Measurements from ENCODE around the gene TKT.

Gene TKT

DNA sequence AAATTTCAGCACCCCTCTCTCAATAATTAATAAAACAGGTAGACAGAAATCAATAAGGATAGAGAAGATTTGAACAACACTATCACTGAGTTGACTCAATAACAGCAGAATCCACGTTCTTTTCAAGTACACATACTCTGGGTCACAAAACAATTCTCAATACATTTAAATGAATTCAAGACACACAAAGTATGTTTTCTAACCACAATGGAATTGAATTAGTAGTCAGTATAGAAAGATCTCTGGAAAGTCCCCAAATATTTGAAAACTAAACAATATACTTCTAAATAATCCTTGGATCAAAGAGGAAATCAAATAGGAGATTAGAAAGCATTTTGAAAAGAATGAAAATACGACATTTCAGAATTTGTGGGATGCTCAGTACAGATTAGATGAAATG lies 40.0 kb downstream of the TKT start:
- Histone ChIP-seq H2BK120ac (ENCODE audit: low read depth, low read length) (no peak overlapping the region), H3K4ac (ENCODE audit: low read depth in 1 of 2, low read length in 2 of 2) (no peak overlapping the region), H2AFZ (ENCODE audit: low read depth, low read length) (no peak overlapping the region), H3K18ac (ENCODE audit: low read depth in 1 of 2, low read length in 2 of 2) (no peak overlapping the region), H2BK15ac (ENCODE audit: low read depth, poor library complexity, severe bottlenecking) (no peak overlapping the region), H3K9me3 (ENCODE audit: control insufficient read depth, low read length) (no peaks in the 10 kb centered on the region), H2BK5ac (ENCODE audit: low read depth, low read length, poor library complexity, severe bottlenecking) (no peak overlapping the region), H2BK12ac (ENCODE audit: low read length in 2 of 2) (no peak overlapping the region), H3K23ac (ENCODE audit: low read length in 2 of 2) (no peak overlapping the region), H3K36me3 (ENCODE audit: control insufficient read depth in 1 of 2, insufficient read depth in 2 of 2, low read depth in 1 of 2, low read length in 2 of 2) (no peaks in the 10 kb centered on the region), H3K27me3 (ENCODE audit: control insufficient read depth in 1 of 2, insufficient read depth in 1 of 2, low read length in 2 of 2) (no peaks in the 10 kb centered on the region), H4K8ac (ENCODE audit: low read length) (no peak overlapping the region), H3K4me2 (ENCODE audit: low read length, poor library complexity, severe bottlenecking) (no peak overlapping the region), H3K27ac (ENCODE audit: low read length, poor library complexity, severe bottlenecking) (no peak overlapping the region), H4K91ac (ENCODE audit: low read length) (no peak overlapping the region), H3K4me1 (ENCODE audit: control insufficient read depth, insufficient read depth, low read depth, low read length) (no peaks in the 10 kb centered on the region), H3K4me3 (ENCODE audit: insufficient read depth in 1 of 2, low read depth in 1 of 2, low read length in 2 of 2) (no peak overlapping the region), H3K9ac (ENCODE audit: low read length) (no peak overlapping the region), H2AK5ac (ENCODE audit: low read length, severe bottlenecking) (no peak overlapping the region), H3K14ac (ENCODE audit: low read length in 2 of 2) (no peak overlapping the region), H3K79me1 (replicated peaks; ENCODE audit: low read length, poor library complexity, severe bottlenecking) (no peaks in the 10 kb centered on the region)
- 100% methylated on average over 2 of the region's 2 CpGs for WGBS
- DNase-seq = no peak

DNA sequence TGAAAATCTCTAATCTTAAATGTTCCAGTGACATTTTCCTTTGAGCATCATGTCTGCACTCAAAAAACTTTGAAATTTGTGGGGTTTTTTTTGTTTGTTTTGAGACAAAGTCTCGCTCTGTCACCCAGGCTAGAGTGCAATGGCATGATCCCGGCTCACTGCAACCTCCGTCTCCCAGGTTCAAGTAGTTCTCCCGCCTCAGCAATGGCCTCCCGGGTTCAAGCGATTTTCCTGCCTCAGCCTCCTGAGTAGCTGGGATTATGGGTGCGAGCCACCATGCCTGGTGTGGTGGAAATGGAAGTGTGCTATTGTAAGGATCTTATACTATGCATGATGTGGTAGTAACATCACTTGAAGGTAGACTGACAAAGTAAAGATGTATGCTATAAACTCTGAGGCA lies 42.5 kb downstream of the TKT start:
- H2AFZ ChIP-seq (ENCODE audit: low read depth, low read length) = no peak overlapping the region
- no peak overlapping the region for H4K8ac ChIP-seq (ENCODE audit: low read length)

GRCh38 chr3:53211706-53212702 lies 43.8 kb downstream of the TKT start:
- H3K4me3 ChIP-seq (ENCODE audit: insufficient read depth in 1 of 2, low read depth in 1 of 2, low read length in 2 of 2) = no peak overlapping the region
- no peak overlapping the region for H3K14ac ChIP-seq (ENCODE audit: low read length in 2 of 2)
- no peaks in the 10 kb centered on the region for H3K79me1 ChIP-seq (replicated peaks; ENCODE audit: low read length, poor library complexity, severe bottlenecking)
- H2BK12ac ChIP-seq (ENCODE audit: low read length in 2 of 2) = no peak overlapping the region
- H3K4me1 ChIP-seq (ENCODE audit: control insufficient read depth, insufficient read depth, low read depth, low read length) = no peaks in the 10 kb centered on the region
- no peak overlapping the region for H3K9ac ChIP-seq (ENCODE audit: low read length)
- no peak overlapping the region for H3K18ac ChIP-seq (ENCODE audit: low read depth in 1 of 2, low read length in 2 of 2)
- H2BK15ac ChIP-seq (ENCODE audit: low read depth, poor library complexity, severe bottlenecking) = no peak overlapping the region
- no peak overlapping the region for H2AK5ac ChIP-seq (ENCODE audit: low read length, severe bottlenecking)
- no peak overlapping the region for H2AFZ ChIP-seq (ENCODE audit: low read depth, low read length)
- no peak overlapping the region for H4K91ac ChIP-seq (ENCODE audit: low read length)
- H3K27ac ChIP-seq (ENCODE audit: low read length, poor library complexity, severe bottlenecking) = no peak overlapping the region
- no peak overlapping the region for H2BK5ac ChIP-seq (ENCODE audit: low read depth, low read length, poor library complexity, severe bottlenecking)
- H3K9me3 ChIP-seq (ENCODE audit: control insufficient read depth, low read length) = peaks cover 5% of the 10 kb centered on the region
- no peak overlapping the region for H4K8ac ChIP-seq (ENCODE audit: low read length)
- no peak overlapping the region for H3K4ac ChIP-seq (ENCODE audit: low read depth in 1 of 2, low read length in 2 of 2)
- H3K23ac ChIP-seq (ENCODE audit: low read length in 2 of 2) = no peak overlapping the region
- H2BK120ac ChIP-seq (ENCODE audit: low read depth, low read length) = no peak overlapping the region
- DNase-seq = no peak
- H3K4me2 ChIP-seq (ENCODE audit: low read length, poor library complexity, severe bottlenecking) = no peak overlapping the region
- H3K36me3 ChIP-seq (ENCODE audit: control insufficient read depth in 1 of 2, insufficient read depth in 2 of 2, low read depth in 1 of 2, low read length in 2 of 2) = no peaks in the 10 kb centered on the region
- H3K27me3 ChIP-seq (ENCODE audit: control insufficient read depth in 1 of 2, insufficient read depth in 1 of 2, low read length in 2 of 2) = no peaks in the 10 kb centered on the region
- WGBS = 96% methylated on average over 9 of the region's 9 CpGs

More for the DNA sequence above, 42.5 kb downstream of the TKT start:
- Histone ChIP-seq H3K36me3 (ENCODE audit: control insufficient read depth in 1 of 2, insufficient read depth in 2 of 2, low read depth in 1 of 2, low read length in 2 of 2) (no peaks in the 10 kb centered on the region), H2BK15ac (ENCODE audit: low read depth, poor library complexity, severe bottlenecking) (no peak overlapping the region), H3K18ac (ENCODE audit: low read depth in 1 of 2, low read length in 2 of 2) (no peak overlapping the region), H2BK5ac (ENCODE audit: low read depth, low read length, poor library complexity, severe bottlenecking) (no peak overlapping the region), H2BK120ac (ENCODE audit: low read depth, low read length) (no peak overlapping the region), H3K9ac (ENCODE audit: low read length) (no peak overlapping the region), H3K9me3 (ENCODE audit: control insufficient read depth, low read length) (peaks cover 5% of the 10 kb centered on the region), H3K4me2 (ENCODE audit: low read length, poor library complexity, severe bottlenecking) (no peak overlapping the region), H3K79me1 (replicated peaks; ENCODE audit: low read length, poor library complexity, severe bottlenecking) (no peaks in the 10 kb centered on the region), H4K91ac (ENCODE audit: low read length) (no peak overlapping the region), H3K14ac (ENCODE audit: low read length in 2 of 2) (no peak overlapping the region), H2BK12ac (ENCODE audit: low read length in 2 of 2) (no peak overlapping the region), H3K23ac (ENCODE audit: low read length in 2 of 2) (no peak overlapping the region), H3K4me1 (ENCODE audit: control insufficient read depth, insufficient read depth, low read depth, low read length) (no peaks in the 10 kb centered on the region), H3K27me3 (ENCODE audit: control insufficient read depth in 1 of 2, insufficient read depth in 1 of 2, low read length in 2 of 2) (no peaks in the 10 kb centered on the region), H2AK5ac (ENCODE audit: low read length, severe bottlenecking) (no peak overlapping the region), H3K4ac (ENCODE audit: low read depth in 1 of 2, low read length in 2 of 2) (no peak overlapping the region), H3K27ac (ENCODE audit: low read length, poor library complexity, severe bottlenecking) (no peak overlapping the region), H3K4me3 (ENCODE audit: insufficient read depth in 1 of 2, low read depth in 1 of 2, low read length in 2 of 2) (no peak overlapping the region)
- 94% methylated on average over 7 of the region's 7 CpGs for WGBS
- no peak for DNase-seq

DNA sequence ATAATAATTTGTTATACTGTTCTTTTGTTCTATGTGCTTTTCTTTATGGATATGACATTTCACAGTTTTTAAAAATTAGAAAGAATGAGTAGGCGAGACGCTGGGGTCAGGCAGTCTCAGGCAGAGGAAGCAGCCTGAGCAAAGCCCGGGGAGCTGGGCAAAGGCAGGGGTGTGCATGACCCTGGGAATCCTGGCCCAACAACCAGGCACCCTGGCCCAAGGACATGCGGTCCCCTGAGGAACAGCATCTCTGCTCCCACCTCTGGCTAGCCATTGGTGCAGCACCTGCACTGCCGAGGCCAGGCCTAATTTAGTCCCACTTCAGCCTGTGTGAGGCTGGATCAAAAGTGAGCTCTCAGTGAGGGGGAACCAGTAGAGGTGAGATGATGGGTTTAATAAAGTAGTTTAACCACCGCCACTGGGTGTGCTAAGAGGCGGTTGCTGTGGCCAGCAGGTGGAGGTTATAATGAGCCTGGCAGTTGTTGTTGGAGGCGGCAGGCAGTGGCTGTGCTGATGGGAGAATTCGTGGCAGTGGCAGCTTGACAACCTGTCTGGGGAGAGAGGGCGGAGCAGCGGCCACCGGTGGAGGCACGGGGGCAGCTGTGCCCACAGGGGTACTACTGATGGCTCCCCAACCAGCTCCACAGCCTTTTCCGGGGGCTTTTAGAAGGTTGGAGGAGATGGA lies 53.3 kb downstream of the TKT start:
- H2BK5ac ChIP-seq (ENCODE audit: low read depth, low read length, poor library complexity, severe bottlenecking) = no peak overlapping the region
- 87% methylated on average over 14 of the region's 14 CpGs for WGBS
- H3K4me1 ChIP-seq (ENCODE audit: control insufficient read depth, insufficient read depth, low read depth, low read length) = no peaks in the 10 kb centered on the region
- no peak overlapping the region for H3K27ac ChIP-seq (ENCODE audit: low read length, poor library complexity, severe bottlenecking)
- no peak overlapping the region for H2BK120ac ChIP-seq (ENCODE audit: low read depth, low read length)
- no peak overlapping the region for H2BK12ac ChIP-seq (ENCODE audit: low read length in 2 of 2)
- H3K27me3 ChIP-seq (ENCODE audit: control insufficient read depth in 1 of 2, insufficient read depth in 1 of 2, low read length in 2 of 2) = no peaks in the 10 kb centered on the region
- H3K4me2 ChIP-seq (ENCODE audit: low read length, poor library complexity, severe bottlenecking) = no peak overlapping the region
- H3K36me3 ChIP-seq (ENCODE audit: control insufficient read depth in 1 of 2, insufficient read depth in 2 of 2, low read depth in 1 of 2, low read length in 2 of 2) = no peaks in the 10 kb centered on the region
- no peak overlapping the region for H2AFZ ChIP-seq (ENCODE audit: low read depth, low read length)
- no peak overlapping the region for H3K4me3 ChIP-seq (ENCODE audit: insufficient read depth in 1 of 2, low read depth in 1 of 2, low read length in 2 of 2)
- no peaks in the 10 kb centered on the region for H3K79me1 ChIP-seq (replicated peaks; ENCODE audit: low read length, poor library complexity, severe bottlenecking)
- no peak overlapping the region for H3K14ac ChIP-seq (ENCODE audit: low read length in 2 of 2)
- H3K23ac ChIP-seq (ENCODE audit: low read length in 2 of 2) = no peak overlapping the region
- no peak overlapping the region for H3K18ac ChIP-seq (ENCODE audit: low read depth in 1 of 2, low read length in 2 of 2)
- no peak overlapping the region for H3K9ac ChIP-seq (ENCODE audit: low read length)
- no peak overlapping the region for H4K91ac ChIP-seq (ENCODE audit: low read length)
- no peaks in the 10 kb centered on the region for H3K9me3 ChIP-seq (ENCODE audit: control insufficient read depth, low read length)
- H3K4ac ChIP-seq (ENCODE audit: low read depth in 1 of 2, low read length in 2 of 2) = no peak overlapping the region
- H4K8ac ChIP-seq (ENCODE audit: low read length) = no peak overlapping the region
- no peak for DNase-seq
- H2AK5ac ChIP-seq (ENCODE audit: low read length, severe bottlenecking) = no peak overlapping the region
- H2BK15ac ChIP-seq (ENCODE audit: low read depth, poor library complexity, severe bottlenecking) = no peak overlapping the region
